ENCODE data around the gene PLEKHA4. TPM values are rescaled to one million over a fixed set of nuclear protein-coding genes. Genes with fewer than 3 reads are reported as not detected.

The PLEKHA4 gene
- total and polyA plus RNA-seq, 9 of the 15 experiments (the other 6 are each of a cell fraction or from before 2014, with no cell fraction given), result 0.07 to 30.8 (median 11.4) TPM

- TF ChIP-seq CHD7 (IDR thresholded peaks at IDR 0.05; ENCODE audit: low read depth, low read length), result no peak
- no peak for TF ChIP-seq ZSCAN29 (IDR thresholded peaks at IDR 0.05)
- TF ChIP-seq NBN (IDR thresholded peaks at IDR 0.05; ENCODE audit: low read depth), result no peak
- no peak for TF ChIP-seq ARID4B (CRISPR knock-in tag; IDR thresholded peaks at IDR 0.05)
- TF ChIP-seq NCOA6 (IDR thresholded peaks at IDR 0.05), result no peak
- no peak for TF ChIP-seq SP2 (IDR thresholded peaks at IDR 0.05; ENCODE audit: extremely low read depth, low read depth, low read length, poor library complexity, severe bottlenecking)
Measured at GRCh38 chr19:48913114-48913889, 44.9 kb upstream of the PLEKHA4 start (continued).
